ENCODE data around the gene AP1M2.

- TF ChIP-seq CTCF (IDR thresholded peaks at IDR 0.05) (no peak), BCL3 (IDR thresholded peaks at IDR 0.05) (no peak), REST (IDR thresholded peaks at IDR 0.05) (no peak), HEYL (CRISPR knock-in tag; IDR thresholded peaks at IDR 0.05) (no peak), MYC (IDR thresholded peaks at IDR 0.05; ENCODE audit: borderline replicate concordance, low read length) (no peak), POLR2A (IDR thresholded peaks at IDR 0.05; ENCODE audit: low read length) (no peak), USF2 (IDR thresholded peaks at IDR 0.05) (no peak)
These were observed 29.4 kb downstream of the AP1M2 start for GRCh38 chr19:10557603-10558197.
